HG02970 (cell line): Measurements from ENCODE around the gene PLPP6.

Source experiments
- ATAC-seq: cut with Tn5 transposase; IDR thresholded peaks from one replicate; pipeline ENCODE4 v1.9.1; 2021; ENCODE audit warnings: mild to moderate bottlenecking, moderate library complexity, moderate number of reproducible peaks; ENCODE audit not compliant: unreplicated experiment, low FRiP score

Gene PLPP6

GRCh38 chr9:4661611-4662010, 483 bp upstream of the PLPP6 start:
- ATAC-seq, result no peak

GRCh38 chr9:4662989-4663792, 1.1 kb downstream of the PLPP6 start:
- ATAC-seq, result no peak

- no peak for ATAC-seq
Observed at GRCh38 chr9:4663956-4664355, 1.9 kb downstream of the PLPP6 start.

- no peak for ATAC-seq
Observed at GRCh38 chr9:4665357-4665756, 3.3 kb downstream of the PLPP6 start.

GRCh38 chr9:4666042-4666699, 4.1 kb downstream of the PLPP6 start, which contains the start of gene SPATA6L:
Gene SPATA6L, minus strand, starts transcription at chr9:4666480. Its CDS starts 230 bp downstream, at chr9:4666250.
- ATAC-seq, result no peak

- ATAC-seq, result no peak
Observed at GRCh38 chr9:4667681-4668080, 5.6 kb downstream of the PLPP6 start.

- no peak for ATAC-seq
Observed at GRCh38 chr9:4668604-4669003, 6.5 kb downstream of the PLPP6 start.

GRCh38 chr9:4669890-4670289, 7.8 kb downstream of the PLPP6 start:
- ATAC-seq, result no peak

- ATAC-seq, result no peak
Observed at GRCh38 chr9:4670591-4670990, 8.5 kb downstream of the PLPP6 start.

GRCh38 chr9:4671737-4672136, 9.6 kb downstream of the PLPP6 start:
- no peak for ATAC-seq

- ATAC-seq, result no peak
Observed at GRCh38 chr9:4674783-4675182, 12.7 kb downstream of the PLPP6 start.

- no peak for ATAC-seq
Observed at GRCh38 chr9:4677392-4677791, 15.3 kb downstream of the PLPP6 start.

- ATAC-seq, result no peak
Observed at GRCh38 chr9:4678679-4679267, 16.7 kb downstream of the PLPP6 start.

GRCh38 chr9:4679268-4680172, 17.4 kb downstream of the PLPP6 start, which contains the start of gene CDC37L1:
Gene CDC37L1, plus strand, starts transcription at chr9:4679569. Its CDS starts 199 bp downstream, at chr9:4679768.
- peak; percentile 95 for ATAC-seq

- ATAC-seq, result no peak
Observed at GRCh38 chr9:4680173-4680525, 18.1 kb downstream of the PLPP6 start.

GRCh38 chr9:4680750-4681149, 18.7 kb downstream of the PLPP6 start:
- ATAC-seq, result no peak

- ATAC-seq, result no peak
Observed at GRCh38 chr9:4684820-4685219, 22.7 kb downstream of the PLPP6 start.

GRCh38 chr9:4686112-4686511, 24.0 kb downstream of the PLPP6 start:
- no peak for ATAC-seq

GRCh38 chr9:4686584-4686983, 24.5 kb downstream of the PLPP6 start:
- ATAC-seq, result no peak

- no peak for ATAC-seq
Observed at GRCh38 chr9:4689021-4689420, 26.9 kb downstream of the PLPP6 start.
